ENCODE results near the gene OPN3.

OPN3 gene

DNA sequence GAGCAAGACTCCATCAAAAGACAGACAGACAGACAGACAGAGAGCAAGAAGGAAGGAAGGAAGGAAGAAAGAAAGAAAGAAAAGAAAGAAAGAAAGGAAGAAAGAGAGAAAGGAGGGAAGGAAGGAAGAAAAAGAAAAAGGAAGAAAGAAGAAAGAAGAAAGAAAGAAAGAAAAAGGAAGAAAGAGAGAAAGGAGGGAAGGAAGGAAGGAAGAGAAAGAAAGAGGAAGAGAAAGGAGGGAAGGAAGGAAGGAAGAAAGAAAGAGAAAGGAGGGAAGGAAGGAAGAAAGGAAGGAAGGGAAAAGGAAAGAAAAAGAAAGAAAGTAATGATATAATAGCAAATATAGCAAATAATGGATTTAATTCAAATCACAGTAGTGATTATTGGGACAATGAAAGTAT lies 32.7 kb downstream of the OPN3 start:
- H3K27me3 ChIP-seq (replicated peaks in 2 of 5; ENCODE audit: control insufficient read depth in 4 of 5, insufficient read depth in 5 of 5, low read length in 4 of 5) = no peaks in the 10 kb centered on the region
- no peaks in the 10 kb centered on the region for H3K4me1 ChIP-seq (ENCODE audit: control extremely low read depth in 1 of 4, control insufficient read depth in 4 of 4, insufficient read depth in 4 of 4, low read length in 3 of 4)
- DNase-seq = no peak
- H3K9me3 ChIP-seq (ENCODE audit: control extremely low read depth in 1 of 5, control insufficient read depth in 4 of 5, insufficient read depth in 2 of 5, low read depth in 1 of 5, low read length in 4 of 5) = no peaks in the 10 kb centered on the region
- peaks cover 3 to 14% (median 5%) of the 10 kb centered on the region in 4 experiments for H3K36me3 ChIP-seq (ENCODE audit: control insufficient read depth in 4 of 4, insufficient read depth in 4 of 4, low read length in 3 of 4)
- no peak overlapping the region for H3K27ac ChIP-seq (ENCODE audit: insufficient read depth in 1 of 2, low read depth in 1 of 2, low read length in 2 of 2, poor library complexity in 1 of 2, severe bottlenecking in 2 of 2)
- POLR2A ChIA-PET = no interaction called here
- CTCF ChIA-PET = no interaction called here
- H3K4me3 ChIP-seq (ENCODE audit: control insufficient read depth in 1 of 7, extremely low read depth in 1 of 7, insufficient read depth in 4 of 7, low read depth in 2 of 7, low read length in 6 of 7) = no peak overlapping the region

DNA sequence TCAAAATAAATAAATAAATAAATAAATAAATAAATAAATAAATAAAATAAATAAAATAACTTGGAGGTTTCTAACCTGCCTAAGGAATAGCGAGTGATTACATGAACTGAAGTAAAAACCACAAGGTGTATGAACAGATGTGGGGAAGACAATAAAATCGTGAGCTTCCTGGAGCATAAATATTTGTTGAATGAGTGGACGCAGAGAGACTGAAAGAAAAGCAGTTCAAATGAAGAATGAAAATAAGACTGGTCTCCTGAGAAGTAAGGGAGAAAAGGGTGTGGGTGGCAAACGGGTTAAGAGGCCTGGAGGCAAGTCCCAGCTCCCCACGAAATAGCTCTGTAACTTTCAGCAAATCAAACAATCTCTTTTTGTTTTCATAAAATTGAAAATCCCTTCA lies 33.6 kb downstream of the OPN3 start:
- Histone ChIP-seq H3K27ac (ENCODE audit: insufficient read depth in 1 of 2, low read depth in 1 of 2, low read length in 2 of 2, poor library complexity in 1 of 2, severe bottlenecking in 2 of 2) (no peak overlapping the region), H3K4me1 (ENCODE audit: control extremely low read depth in 1 of 4, control insufficient read depth in 4 of 4, insufficient read depth in 4 of 4, low read length in 3 of 4) (no peaks in the 10 kb centered on the region), H3K4me3 (ENCODE audit: control insufficient read depth in 1 of 7, extremely low read depth in 1 of 7, insufficient read depth in 4 of 7, low read depth in 2 of 7, low read length in 6 of 7) (no peak overlapping the region), H3K27me3 (replicated peaks in 2 of 5; ENCODE audit: control insufficient read depth in 4 of 5, insufficient read depth in 5 of 5, low read length in 4 of 5) (no peaks in the 10 kb centered on the region), H3K9me3 (ENCODE audit: control extremely low read depth in 1 of 5, control insufficient read depth in 4 of 5, insufficient read depth in 2 of 5, low read depth in 1 of 5, low read length in 4 of 5) (no peaks in the 10 kb centered on the region), H3K36me3 (ENCODE audit: control insufficient read depth in 4 of 4, insufficient read depth in 4 of 4, low read length in 3 of 4) (peaks cover 3 to 20% (median 9%) of the 10 kb centered on the region in 4 experiments)
- no peak for DNase-seq
- 93% methylated on average over 2 of the region's 5 CpGs for WGBS (ENCODE audit: insufficient coverage)
- CTCF ChIA-PET = interaction anchor here (1.3 to 1.9 kb wide), 2 partner anchors 21 to 228 kb away, joined by 4 to 5 read pairs; no protein-coding TSS in a partner anchor
- POLR2A ChIA-PET = no interaction called here

DNA sequence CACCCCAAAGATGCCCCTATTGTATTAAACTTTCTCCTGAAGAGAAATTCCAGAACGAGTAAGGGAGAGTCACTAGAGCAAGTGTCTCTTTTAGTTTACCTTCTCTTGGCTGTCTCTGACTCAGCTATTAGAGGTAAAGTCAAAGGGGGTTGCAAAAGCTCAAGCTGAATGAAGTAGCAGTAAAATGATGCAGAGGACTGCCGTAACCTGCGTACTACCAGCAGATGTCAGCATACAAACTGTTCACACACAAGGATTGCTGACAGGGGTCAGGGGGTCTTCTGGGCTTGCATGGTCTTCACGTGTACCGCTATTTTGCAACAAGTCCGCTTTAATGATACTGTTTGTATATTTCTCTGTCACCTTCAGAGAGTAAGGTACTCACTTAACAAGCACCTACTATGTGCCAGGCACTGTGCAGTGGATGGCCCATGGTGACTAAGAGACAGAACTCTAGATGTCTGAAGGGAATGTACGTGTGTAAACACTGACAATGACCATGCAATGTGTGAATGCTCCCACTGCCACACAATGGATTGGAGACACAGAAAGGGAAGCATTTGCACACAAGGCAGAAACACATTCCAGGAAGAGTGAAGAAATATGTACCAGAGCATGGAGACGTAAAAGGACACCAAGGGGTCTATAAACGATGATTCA lies 34.9 kb downstream of the OPN3 start:
- no peak overlapping the region for H3K4me3 ChIP-seq (ENCODE audit: control insufficient read depth in 1 of 7, extremely low read depth in 1 of 7, insufficient read depth in 4 of 7, low read depth in 2 of 7, low read length in 6 of 7)
- no peaks in the 10 kb centered on the region for H3K9me3 ChIP-seq (ENCODE audit: control extremely low read depth in 1 of 5, control insufficient read depth in 4 of 5, insufficient read depth in 2 of 5, low read depth in 1 of 5, low read length in 4 of 5)
- WGBS (ENCODE audit: insufficient coverage) = 97% methylated on average over 7 of the region's 9 CpGs
- ChIA-PET POLR2A (no interaction called here), CTCF (interaction anchor here (0.6 to 1.9 kb wide), 2 partner anchors 21 to 229 kb away, joined by 3 to 5 read pairs; no protein-coding TSS in a partner anchor)
- H3K27ac ChIP-seq (ENCODE audit: insufficient read depth in 1 of 2, low read depth in 1 of 2, low read length in 2 of 2, poor library complexity in 1 of 2, severe bottlenecking in 2 of 2) = no peak overlapping the region
- no peaks in the 10 kb centered on the region for H3K27me3 ChIP-seq (replicated peaks in 2 of 5; ENCODE audit: control insufficient read depth in 4 of 5, insufficient read depth in 5 of 5, low read length in 4 of 5)
- H3K36me3 ChIP-seq (ENCODE audit: control insufficient read depth in 4 of 4, insufficient read depth in 4 of 4, low read length in 3 of 4) = peaks cover 3 to 20% (median 9%) of the 10 kb centered on the region in 4 experiments
- H3K4me1 ChIP-seq (ENCODE audit: control extremely low read depth in 1 of 4, control insufficient read depth in 4 of 4, insufficient read depth in 4 of 4, low read length in 3 of 4) = no peaks in the 10 kb centered on the region
- peak; percentile 5 to 39 (median 33) for DNase-seq

DNA sequence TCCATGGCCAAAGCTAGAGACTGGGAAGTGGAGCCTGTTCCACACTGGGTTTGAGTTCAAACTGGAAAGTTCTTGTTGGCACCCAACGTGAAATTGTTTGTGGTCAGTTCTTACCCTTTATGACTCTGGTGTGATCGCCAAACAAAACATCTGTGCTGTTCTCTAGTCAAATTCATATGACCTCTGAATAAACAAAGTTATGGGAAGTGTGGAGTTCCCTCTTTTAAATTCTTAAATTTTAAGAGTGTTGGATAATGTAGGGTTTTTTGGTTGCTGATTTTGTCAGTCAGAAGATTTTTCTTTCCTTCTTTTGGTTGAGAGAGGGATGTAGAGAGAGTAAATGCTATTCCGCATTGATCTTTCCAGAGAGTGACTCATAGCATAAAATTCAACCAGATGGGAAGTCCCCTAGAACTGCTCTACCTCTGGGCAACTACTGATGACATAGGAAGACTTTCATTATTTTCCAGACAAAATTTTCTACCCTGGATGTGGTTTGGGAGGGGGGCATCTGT lies 36.4 kb downstream of the OPN3 start:
- DNase-seq = no peak

DNA sequence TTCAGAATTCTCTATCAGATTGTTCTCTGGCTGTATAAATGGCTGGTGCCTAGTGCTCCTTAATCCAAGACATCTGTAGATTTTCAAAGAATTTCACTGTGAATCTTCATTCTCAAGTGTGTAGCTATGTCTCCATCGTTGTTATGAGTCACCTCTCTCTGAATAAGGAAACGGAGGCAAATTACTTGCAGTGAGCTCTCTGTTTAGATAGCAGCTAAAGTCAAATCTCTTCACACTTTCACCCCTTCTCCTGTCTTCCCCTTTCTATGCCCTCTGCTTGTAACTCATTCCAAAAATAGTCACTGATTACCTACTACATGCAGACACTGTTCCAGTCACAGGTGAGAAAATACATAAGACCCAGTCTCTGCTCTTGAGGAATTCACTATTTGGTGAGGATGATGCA lies 39.7 kb downstream of the OPN3 start:
- no peak overlapping the region for H3K27ac ChIP-seq (ENCODE audit: insufficient read depth in 1 of 2, low read depth in 1 of 2, low read length in 2 of 2, poor library complexity in 1 of 2, severe bottlenecking in 2 of 2)
- peaks cover 5 to 22% (median 14%) of the 10 kb centered on the region in 4 experiments for H3K36me3 ChIP-seq (ENCODE audit: control insufficient read depth in 4 of 4, insufficient read depth in 4 of 4, low read length in 3 of 4)
- no peaks in the 10 kb centered on the region for H3K9me3 ChIP-seq (ENCODE audit: control extremely low read depth in 1 of 5, control insufficient read depth in 4 of 5, insufficient read depth in 2 of 5, low read depth in 1 of 5, low read length in 4 of 5)
- ChIA-PET POLR2A (no interaction called here), CTCF (no interaction called here)
- H3K4me1 ChIP-seq (ENCODE audit: control extremely low read depth in 1 of 4, control insufficient read depth in 4 of 4, insufficient read depth in 4 of 4, low read length in 3 of 4) = no peaks in the 10 kb centered on the region
- WGBS (ENCODE audit: insufficient coverage) = 100% methylated on average over 2 of the region's 2 CpGs
- H3K4me3 ChIP-seq (ENCODE audit: control insufficient read depth in 1 of 7, extremely low read depth in 1 of 7, insufficient read depth in 4 of 7, low read depth in 2 of 7, low read length in 6 of 7) = no peak overlapping the region
- no peaks in the 10 kb centered on the region for H3K27me3 ChIP-seq (replicated peaks in 2 of 5; ENCODE audit: control insufficient read depth in 4 of 5, insufficient read depth in 5 of 5, low read length in 4 of 5)
- DNase-seq = no peak

More for the DNA sequence above, 36.4 kb downstream of the OPN3 start:
- Histone ChIP-seq H3K9me3 (ENCODE audit: control extremely low read depth in 1 of 5, control insufficient read depth in 4 of 5, insufficient read depth in 2 of 5, low read depth in 1 of 5, low read length in 4 of 5) (no peaks in the 10 kb centered on the region), H3K27me3 (replicated peaks in 2 of 5; ENCODE audit: control insufficient read depth in 4 of 5, insufficient read depth in 5 of 5, low read length in 4 of 5) (no peaks in the 10 kb centered on the region), H3K36me3 (ENCODE audit: control insufficient read depth in 4 of 4, insufficient read depth in 4 of 4, low read length in 3 of 4) (peaks cover 3 to 20% (median 9%) of the 10 kb centered on the region in 4 experiments), H3K4me1 (ENCODE audit: control extremely low read depth in 1 of 4, control insufficient read depth in 4 of 4, insufficient read depth in 4 of 4, low read length in 3 of 4) (no peaks in the 10 kb centered on the region), H3K4me3 (ENCODE audit: control insufficient read depth in 1 of 7, extremely low read depth in 1 of 7, insufficient read depth in 4 of 7, low read depth in 2 of 7, low read length in 6 of 7) (no peak overlapping the region), H3K27ac (ENCODE audit: insufficient read depth in 1 of 2, low read depth in 1 of 2, low read length in 2 of 2, poor library complexity in 1 of 2, severe bottlenecking in 2 of 2) (no peak overlapping the region)
- WGBS (ENCODE audit: insufficient coverage) = 75% methylated on average over 1 of the region's 3 CpGs
- CTCF ChIA-PET = no interaction called here
- POLR2A ChIA-PET = no interaction called here

DNA sequence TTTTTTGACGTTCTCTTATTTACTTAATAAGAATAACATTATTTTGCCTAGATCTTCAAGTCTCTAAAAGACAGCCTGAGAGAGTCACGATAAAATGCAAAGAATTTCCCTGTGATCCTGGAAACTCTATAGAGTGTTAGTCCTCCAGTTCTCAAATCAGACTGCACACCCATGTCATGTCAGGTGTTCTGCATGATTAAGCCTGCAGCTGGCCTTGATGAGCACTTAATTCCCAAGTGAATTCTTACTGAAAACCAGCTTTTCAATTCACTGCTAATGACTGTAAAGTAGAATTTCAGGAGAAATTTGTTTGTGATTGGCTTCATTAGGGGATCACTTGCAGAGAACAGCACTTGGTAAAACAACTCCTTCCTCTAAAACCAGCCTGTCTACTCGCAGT lies 41.9 kb downstream of the OPN3 start:
- DNase-seq = no peak
- peaks cover 4 to 28% (median 17%) of the 10 kb centered on the region in 4 experiments for H3K36me3 ChIP-seq (ENCODE audit: control insufficient read depth in 4 of 4, insufficient read depth in 4 of 4, low read length in 3 of 4)
- CTCF ChIA-PET = interaction anchor here (1.4 kb wide), 1 partner anchor 13 kb away, joined by 5 read pairs; no protein-coding TSS in a partner anchor
- no peak overlapping the region for H3K4me3 ChIP-seq (ENCODE audit: control insufficient read depth in 1 of 7, extremely low read depth in 1 of 7, insufficient read depth in 4 of 7, low read depth in 2 of 7, low read length in 6 of 7)
- 91% methylated on average over 1 of the region's 3 CpGs for WGBS (ENCODE audit: insufficient coverage)
- no peaks in the 10 kb centered on the region for H3K4me1 ChIP-seq (ENCODE audit: control extremely low read depth in 1 of 4, control insufficient read depth in 4 of 4, insufficient read depth in 4 of 4, low read length in 3 of 4)
- H3K27ac ChIP-seq (ENCODE audit: insufficient read depth in 1 of 2, low read depth in 1 of 2, low read length in 2 of 2, poor library complexity in 1 of 2, severe bottlenecking in 2 of 2) = no peak overlapping the region
- POLR2A ChIA-PET = no interaction called here
- no peaks in the 10 kb centered on the region for H3K27me3 ChIP-seq (replicated peaks in 2 of 5; ENCODE audit: control insufficient read depth in 4 of 5, insufficient read depth in 5 of 5, low read length in 4 of 5)
- H3K9me3 ChIP-seq (ENCODE audit: control extremely low read depth in 1 of 5, control insufficient read depth in 4 of 5, insufficient read depth in 2 of 5, low read depth in 1 of 5, low read length in 4 of 5) = no peaks in the 10 kb centered on the region

DNA sequence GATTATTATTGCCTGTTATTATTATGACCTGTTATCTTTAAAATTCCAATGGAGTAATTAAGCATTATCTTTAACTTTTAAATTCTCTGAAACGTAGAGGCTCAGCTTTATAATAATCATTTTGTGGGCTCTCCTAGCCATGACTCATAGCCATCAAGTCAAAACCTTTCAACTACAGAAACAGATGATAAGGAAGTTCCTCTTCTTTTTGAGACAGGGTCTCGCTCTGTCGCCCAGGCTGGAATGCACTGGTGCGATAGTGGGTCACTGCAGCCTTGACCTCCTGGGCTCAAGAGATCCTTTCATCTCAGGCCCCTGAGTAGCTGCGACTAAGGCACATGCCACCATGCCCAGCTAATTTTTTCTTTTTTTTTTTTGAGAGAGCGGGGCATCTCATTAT lies 43.5 kb downstream of the OPN3 start:
- no peaks in the 10 kb centered on the region for H3K27me3 ChIP-seq (replicated peaks in 2 of 5; ENCODE audit: control insufficient read depth in 4 of 5, insufficient read depth in 5 of 5, low read length in 4 of 5)
- no peak overlapping the region for H3K4me3 ChIP-seq (ENCODE audit: control insufficient read depth in 1 of 7, extremely low read depth in 1 of 7, insufficient read depth in 4 of 7, low read depth in 2 of 7, low read length in 6 of 7)
- WGBS (ENCODE audit: insufficient coverage) = 91% methylated on average over 5 of the region's 6 CpGs
- ChIA-PET POLR2A (no interaction called here), CTCF (no interaction called here)
- H3K9me3 ChIP-seq (ENCODE audit: control extremely low read depth in 1 of 5, control insufficient read depth in 4 of 5, insufficient read depth in 2 of 5, low read depth in 1 of 5, low read length in 4 of 5) = no peaks in the 10 kb centered on the region
- H3K36me3 ChIP-seq (ENCODE audit: control insufficient read depth in 4 of 4, insufficient read depth in 4 of 4, low read length in 3 of 4) = peaks cover 4 to 18% (median 11%) of the 10 kb centered on the region in 4 experiments
- DNase-seq = no peak
- no peaks in the 10 kb centered on the region for H3K4me1 ChIP-seq (ENCODE audit: control extremely low read depth in 1 of 4, control insufficient read depth in 4 of 4, insufficient read depth in 4 of 4, low read length in 3 of 4)
- no peak overlapping the region for H3K27ac ChIP-seq (ENCODE audit: insufficient read depth in 1 of 2, low read depth in 1 of 2, low read length in 2 of 2, poor library complexity in 1 of 2, severe bottlenecking in 2 of 2)
